Calu3 (cell line): ENCODE measurements around the gene ULK3. TPM values are rescaled to one million over a fixed set of nuclear protein-coding genes. Genes with fewer than 3 reads are reported as not detected.

Experiments
- BruUV-seq: library from RNA; stranded (reverse); fragments of 400-500 nt; replicated peaks from 2 replicates; lab custom pipeline; 2021; lab: Mats Ljungman, UMichigan
- CTCF ChIA-PET: fragments of 300-600 bp; sonication (Branson Sonifier 250); formaldehyde crosslinking; loops from one replicate; lab custom pipeline; 2022; ENCODE audit warnings: antibody characterized with exemption; lab: Charles Lee
- DNase-seq: peaks from one replicate; pipeline ENCODE4 v3.0.0; 2022
- H3K27ac Mint-ChIP-seq: one replicate; pipeline ENCODE4 v1.8.0; 2022; ENCODE audit warnings: mixed read lengths; ENCODE audit not compliant: unreplicated experiment
- H3K27me3 Mint-ChIP-seq: one replicate; pipeline ENCODE4 v1.8.0; 2022; ENCODE audit warnings: mixed read lengths; ENCODE audit not compliant: unreplicated experiment
- H3K36me3 Mint-ChIP-seq: one replicate; pipeline ENCODE4 v1.8.0; 2022; ENCODE audit warnings: mild to moderate bottlenecking, moderate library complexity, mixed read lengths; ENCODE audit not compliant: insufficient read depth, unreplicated experiment
- H3K4me1 Mint-ChIP-seq: one replicate; pipeline ENCODE4 v1.8.0; 2022; ENCODE audit warnings: mild to moderate bottlenecking, low read depth, mixed read lengths; ENCODE audit not compliant: unreplicated experiment
- H3K4me3 Mint-ChIP-seq: one replicate; pipeline ENCODE4 v1.8.0; 2022; ENCODE audit warnings: mild to moderate bottlenecking, low read depth, moderate library complexity, mixed read lengths; ENCODE audit not compliant: unreplicated experiment
- H3K9me3 Mint-ChIP-seq: one replicate; pipeline ENCODE4 v1.8.0; 2022; ENCODE audit warnings: low read depth, mixed read lengths; ENCODE audit not compliant: unreplicated experiment
- CTCF ChIP-seq: fragments of 200-600 bp; IDR thresholded peaks from one replicate; pipeline ENCODE4 v1.8.0; 2022; ENCODE audit warnings: antibody characterized with exemption; ENCODE audit not compliant: unreplicated experiment
- intact Hi-C: fragments of 100-400 bp; cut with micrococcal nuclease; formaldehyde crosslinking; loops from one replicate; pipeline ENCODE4 v1.10.0; 2022; ENCODE audit not compliant: unreplicated experiment
- total RNA-seq: library from RNA; stranded (reverse); gene quantifications from 2 replicates; pipeline ENCODE4 v1.2.3, GENCODE V29; 2022

The ULK3 gene
- total RNA-seq, 1 experiment from 2014 or later, result 33.8 TPM

- no peak for TF ChIP-seq CTCF
- Mint-ChIP-seq H3K9me3 (no peaks in the 10 kb centered on the region), H3K36me3 (peaks cover 31% of the 10 kb centered on the region), H3K27me3 (no peaks in the 10 kb centered on the region), H3K4me3 (no peak overlapping the region), H3K27ac (no peak overlapping the region), H3K4me1 (peaks cover 7% of the 10 kb centered on the region)
- intact Hi-C loops, result no loop called here
- CTCF ChIA-PET, result interaction anchor here (0.9 kb wide), 1 partner anchor 9 kb away, joined by 3 read pairs; no protein-coding TSS in a partner anchor
- no peak for DNase-seq
- BruUV-seq, result no TSS peak
These were observed 3.2 kb downstream of the ULK3 start for GRCh38 chr15:74839526-74840395.

GRCh38 chr15:74838746-74839525, 4.0 kb downstream of the ULK3 start:
- H3K9me3 Mint-ChIP-seq, result no peaks in the 10 kb centered on the region
- H3K27me3 Mint-ChIP-seq, result no peaks in the 10 kb centered on the region
- H3K36me3 Mint-ChIP-seq, result peaks cover 23% of the 10 kb centered on the region
- H3K4me3 Mint-ChIP-seq, result no peak overlapping the region
- no peak for DNase-seq
- BruUV-seq, result no TSS peak
- TF ChIP-seq CTCF, result no peak
- H3K27ac Mint-ChIP-seq, result no peak overlapping the region
- peaks cover 8% of the 10 kb centered on the region for H3K4me1 Mint-ChIP-seq
- CTCF ChIA-PET, result no interaction called here
- intact Hi-C loops, result no loop called here

GRCh38 chr15:74838137-74838516, 4.8 kb downstream of the ULK3 start:
- no TSS peak for BruUV-seq
- Mint-ChIP-seq H3K27me3 (no peaks in the 10 kb centered on the region), H3K27ac (no peak overlapping the region), H3K9me3 (no peaks in the 10 kb centered on the region), H3K36me3 (peaks cover 15% of the 10 kb centered on the region), H3K4me3 (no peak overlapping the region), H3K4me1 (peaks cover 8% of the 10 kb centered on the region)
- no peak for DNase-seq
- TF ChIP-seq CTCF, result no peak
- CTCF ChIA-PET, result no interaction called here
- intact Hi-C loops, result no loop called here

- Mint-ChIP-seq H3K27ac (no peak overlapping the region), H3K4me1 (peaks cover 13% of the 10 kb centered on the region), H3K36me3 (peaks cover 10% of the 10 kb centered on the region), H3K9me3 (no peaks in the 10 kb centered on the region), H3K4me3 (no peak overlapping the region), H3K27me3 (no peaks in the 10 kb centered on the region)
- BruUV-seq, result no TSS peak
- no peak for TF ChIP-seq CTCF
- CTCF ChIA-PET, result no interaction called here
- DNase-seq, result no peak
- intact Hi-C loops, result no loop called here
These were observed 5.3 kb downstream of the ULK3 start for GRCh38 chr15:74837482-74838136.
